GM23338 (cell line): ENCODE results near the gene TINCR. TPM values are rescaled to one million over a fixed set of nuclear protein-coding genes. Genes with fewer than 3 reads are reported as not detected.

Source experiments
- ATAC-seq: fragments of 200-7000 bp; cut with Tn5 transposase; 3 replicates; pipeline ENCODE4 v1.9.1; 2020
- DNase-seq: peaks from one replicate; pipeline ENCODE4 v3.0.0-alpha.2; 2015; ENCODE audit warnings: low spot score
- H2AFZ ChIP-seq: fragments of 200-600 bp; sonication (generic); 2 replicates; pipeline ENCODE4 v1.8.0; 2016; ENCODE audit warnings: antibody characterized with exemption, mild to moderate bottlenecking, moderate library complexity
- H3F3A ChIP-seq: fragments of 200-600 bp; sonication (generic); replicated peaks from 2 replicates; pipeline ENCODE4 v1.8.0; 2017; ENCODE audit warnings: antibody characterized with exemption, mixed run types, low read depth
- H3K27ac ChIP-seq: fragments of 200-600 bp; sonication (generic); 2 replicates; pipeline ENCODE4 v1.6.1; 2016; ENCODE audit warnings: low read depth
- H3K27me3 ChIP-seq: fragments of 200-600 bp; sonication (generic); 2 replicates; pipeline ENCODE4 v1.8.0; 2016; ENCODE audit warnings: mild to moderate bottlenecking, mixed run types, moderate library complexity; ENCODE audit not compliant: insufficient read depth
- H3K36me3 ChIP-seq: fragments of 200-600 bp; sonication (generic); 2 replicates; pipeline ENCODE4 v1.8.0; 2016; ENCODE audit warnings: mild to moderate bottlenecking; ENCODE audit not compliant: insufficient read depth
- H3K4me1 ChIP-seq: fragments of 200-600 bp; sonication (generic); 2 replicates; pipeline ENCODE4 v1.8.0; 2016; ENCODE audit warnings: mild to moderate bottlenecking, moderate library complexity; ENCODE audit not compliant: insufficient read depth
- H3K4me2 ChIP-seq: fragments of 200-600 bp; sonication (generic); 2 replicates; pipeline ENCODE4 v1.7.1; 2017; ENCODE audit warnings: mixed run types
- H3K4me3 ChIP-seq: fragments of 200-600 bp; sonication (generic); 2 replicates; pipeline ENCODE4 v1.6.1; 2016; ENCODE audit warnings: mixed run types
- H3K79me2 ChIP-seq: fragments of 200-600 bp; sonication (generic); replicated peaks from 2 replicates; pipeline ENCODE4 v1.8.0; 2017; ENCODE audit warnings: mild to moderate bottlenecking; ENCODE audit not compliant: insufficient read depth
- H3K9me2 ChIP-seq: fragments of 200-600 bp; sonication (generic); 2 replicates; pipeline ENCODE4 v1.8.0; 2017; ENCODE audit not compliant: insufficient read depth
- H4K20me1 ChIP-seq: fragments of 200-600 bp; sonication (generic); replicated peaks from 2 replicates; pipeline ENCODE4 v1.8.0; 2017; ENCODE audit warnings: mild to moderate bottlenecking; ENCODE audit not compliant: insufficient read depth
- H3K27ac Mint-ChIP-seq: 2 replicates; pipeline ENCODE4 v1.8.0; 2020; ENCODE audit warnings: inconsistent platforms, mild to moderate bottlenecking, moderate library complexity, mixed read lengths
- H3K27me3 Mint-ChIP-seq: 3 replicates; pipeline ENCODE4 v1.8.0; 2022; ENCODE audit warnings: low read depth, mild to moderate bottlenecking, moderate library complexity, mixed read lengths, inconsistent platforms; ENCODE audit not compliant: insufficient read depth, poor library complexity
- H3K36me3 Mint-ChIP-seq: 3 replicates; pipeline ENCODE4 v1.8.0; 2021; ENCODE audit warnings: low read depth, mild to moderate bottlenecking, inconsistent platforms, moderate library complexity, mixed read lengths
- H3K4me1 Mint-ChIP-seq: 3 replicates; pipeline ENCODE4 v1.8.0; 2020; ENCODE audit warnings: mild to moderate bottlenecking, inconsistent platforms, mixed read lengths
- H3K4me3 Mint-ChIP-seq: 3 replicates; pipeline ENCODE4 v1.8.0; 2021; ENCODE audit warnings: moderate library complexity, mild to moderate bottlenecking, inconsistent platforms, mixed read lengths
- H3K9me3 Mint-ChIP-seq: 3 replicates; pipeline ENCODE4 v1.8.0; 2020; ENCODE audit warnings: moderate library complexity, mild to moderate bottlenecking, inconsistent platforms, mixed read lengths
- CREB1 ChIP-seq: fragments of 250-450 bp; sonication (Bioruptor Pico); IDR thresholded peaks from 2 replicates; pipeline ENCODE4 v1.5.0; 2020; ENCODE audit warnings: low read depth, mild to moderate bottlenecking, moderate library complexity
- EZH2 ChIP-seq: fragments of 200-600 bp; sonication (generic); IDR thresholded peaks from one replicate; pipeline ENCODE4 v1.8.0; 2017; ENCODE audit warnings: antibody characterized with exemption, mild to moderate bottlenecking, low read depth; ENCODE audit not compliant: unreplicated experiment
- NANOG ChIP-seq: IDR thresholded peaks from 2 replicates; pipeline ENCODE4 v1.6.1; 2016; ENCODE audit warnings: antibody characterized with exemption, borderline replicate concordance
- POLR2AphosphoS5 ChIP-seq: IDR thresholded peaks from 2 replicates; pipeline ENCODE4 v1.6.1; 2016; ENCODE audit warnings: antibody characterized with exemption, low read depth
- STAT1 ChIP-seq: IDR thresholded peaks from one replicate; pipeline ENCODE4 v1.6.1; 2016; ENCODE audit warnings: antibody characterized with exemption; ENCODE audit not compliant: unreplicated experiment
- ZNF114 ChIP-seq: fragments of 250-450 bp; sonication (Bioruptor Pico); IDR thresholded peaks from 2 replicates; pipeline ENCODE4 v1.5.0; 2020; ENCODE audit warnings: mild to moderate bottlenecking, moderate library complexity
- ZNF331 ChIP-seq: fragments of 250-450 bp; sonication (Bioruptor Pico); IDR thresholded peaks from 2 replicates; pipeline ENCODE4 v1.5.0; 2020; ENCODE audit warnings: low read depth, mild to moderate bottlenecking, moderate library complexity
- polyA plus RNA-seq: library from polyadenylated mRNA; unstranded; fragments of >200 nt; fragmentation: Nextera tagmentation; extraction: Ambion mirVana; gene quantifications from 2 replicates; pipeline ENCODE4 v1.2.1, GENCODE V29; 2016
- total RNA-seq: library from RNA; depleted of rRNA; stranded (reverse); fragments of >200 nt; shearing (Covaris generic); gene quantifications from 2 replicates; pipeline ENCODE4 v1.2.3, GENCODE V29; 2014
- TF ChIP-seq, protein P1 (sequence below): IDR thresholded peaks from 2 replicates; pipeline ENCODE4 v1.6.1; 2016; ENCODE audit warnings: antibody characterized with exemption
- TF ChIP-seq, protein P2 (sequence below), 2 experiments: fragments of 200-600 bp in 1 of 2; sonication (generic) in 1 of 2; conservative IDR thresholded peaks; 2 replicates each; pipeline versions ENCODE4 v1.5.1 to v1.6.1; 2016 to 2017; ENCODE audit warnings: antibody characterized with exemption in 2 of 2, low read depth in 2 of 2, mild to moderate bottlenecking in 2 of 2, moderate library complexity in 1 of 2
- TF ChIP-seq, protein P3 (sequence below): IDR thresholded peaks from one replicate; pipeline ENCODE4 v1.6.1; 2018; ENCODE audit warnings: antibody characterized with exemption; ENCODE audit not compliant: unreplicated experiment

TINCR gene
- total and polyA plus RNA-seq, 2 experiments from 2014 or later: 0.42 to 0.97 TPM

DNA sequence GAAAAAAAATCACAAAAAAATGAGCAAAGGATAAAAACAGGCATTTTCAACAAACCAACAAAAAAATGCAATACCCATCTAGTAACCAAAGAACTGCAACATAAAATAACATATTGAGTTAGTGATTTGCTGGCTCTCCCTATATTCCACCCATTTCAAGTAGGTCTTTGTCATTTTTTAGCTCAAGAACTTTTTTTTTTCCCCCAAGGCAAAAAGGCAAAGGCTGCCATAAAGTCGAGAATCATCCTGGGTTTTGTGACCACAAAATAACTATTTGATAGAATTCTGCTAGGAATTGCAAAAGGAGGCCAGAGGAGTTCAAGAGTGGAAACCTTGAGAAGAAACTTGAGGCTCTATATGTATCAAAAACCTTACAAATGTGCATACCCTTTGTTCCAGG is 49.3 kb upstream of the TINCR start (continued):
- TF ChIP-seq POLR2AphosphoS5: no peak
- TF ChIP-seq, protein P1, sequence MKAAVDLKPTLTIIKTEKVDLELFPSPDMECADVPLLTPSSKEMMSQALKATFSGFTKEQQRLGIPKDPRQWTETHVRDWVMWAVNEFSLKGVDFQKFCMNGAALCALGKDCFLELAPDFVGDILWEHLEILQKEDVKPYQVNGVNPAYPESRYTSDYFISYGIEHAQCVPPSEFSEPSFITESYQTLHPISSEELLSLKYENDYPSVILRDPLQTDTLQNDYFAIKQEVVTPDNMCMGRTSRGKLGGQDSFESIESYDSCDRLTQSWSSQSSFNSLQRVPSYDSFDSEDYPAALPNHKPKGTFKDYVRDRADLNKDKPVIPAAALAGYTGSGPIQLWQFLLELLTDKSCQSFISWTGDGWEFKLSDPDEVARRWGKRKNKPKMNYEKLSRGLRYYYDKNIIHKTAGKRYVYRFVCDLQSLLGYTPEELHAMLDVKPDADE: no peak
- no peak for TF ChIP-seq ZNF331 (CRISPR knock-in tag)
- no peak for TF ChIP-seq STAT1
- TF ChIP-seq, protein P2, sequence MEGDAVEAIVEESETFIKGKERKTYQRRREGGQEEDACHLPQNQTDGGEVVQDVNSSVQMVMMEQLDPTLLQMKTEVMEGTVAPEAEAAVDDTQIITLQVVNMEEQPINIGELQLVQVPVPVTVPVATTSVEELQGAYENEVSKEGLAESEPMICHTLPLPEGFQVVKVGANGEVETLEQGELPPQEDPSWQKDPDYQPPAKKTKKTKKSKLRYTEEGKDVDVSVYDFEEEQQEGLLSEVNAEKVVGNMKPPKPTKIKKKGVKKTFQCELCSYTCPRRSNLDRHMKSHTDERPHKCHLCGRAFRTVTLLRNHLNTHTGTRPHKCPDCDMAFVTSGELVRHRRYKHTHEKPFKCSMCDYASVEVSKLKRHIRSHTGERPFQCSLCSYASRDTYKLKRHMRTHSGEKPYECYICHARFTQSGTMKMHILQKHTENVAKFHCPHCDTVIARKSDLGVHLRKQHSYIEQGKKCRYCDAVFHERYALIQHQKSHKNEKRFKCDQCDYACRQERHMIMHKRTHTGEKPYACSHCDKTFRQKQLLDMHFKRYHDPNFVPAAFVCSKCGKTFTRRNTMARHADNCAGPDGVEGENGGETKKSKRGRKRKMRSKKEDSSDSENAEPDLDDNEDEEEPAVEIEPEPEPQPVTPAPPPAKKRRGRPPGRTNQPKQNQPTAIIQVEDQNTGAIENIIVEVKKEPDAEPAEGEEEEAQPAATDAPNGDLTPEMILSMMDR (conservative IDR thresholded peaks at IDR 0.05; ENCODE audit: low read depth in 2 of 2): no peak
- no peak for TF ChIP-seq CREB1 (CRISPR knock-in tag)

DNA sequence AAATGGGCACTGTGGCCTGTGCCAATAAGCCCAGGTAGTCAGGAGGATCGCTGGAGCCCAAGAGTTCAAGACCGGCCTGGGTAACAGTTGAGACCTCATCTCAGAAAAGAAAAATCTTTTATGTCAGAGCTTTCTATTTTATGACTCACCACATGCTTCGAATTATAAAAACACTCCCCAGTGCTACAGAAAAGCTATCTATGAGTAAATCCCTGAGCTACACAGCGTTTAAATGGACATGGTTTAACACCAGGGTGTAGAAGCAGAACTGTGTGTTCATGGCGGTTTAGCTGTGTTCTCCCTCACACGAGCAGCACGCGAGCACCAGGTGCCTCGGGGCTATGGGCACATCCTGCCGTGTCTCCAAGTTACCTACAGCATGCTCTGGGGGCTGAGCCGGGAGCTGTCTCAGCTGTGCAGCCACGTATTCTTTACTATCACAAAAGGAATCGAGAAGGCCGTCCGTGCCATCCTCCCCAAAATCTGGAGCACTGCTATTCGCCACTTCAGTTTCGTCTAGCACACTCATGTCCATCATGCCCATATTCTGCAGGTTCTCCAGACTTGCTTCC is 48.1 kb upstream of the TINCR start:
- Histone ChIP-seq H3K27ac (no peak overlapping the region), H3K4me1 (no peaks in the 10 kb centered on the region), H4K20me1 (peaks cover 31% of the 10 kb centered on the region), H3F3A (0 out of 2 replicates have a peak, but pooled peaks cover 5% of the 10 kb centered on the region), H3K4me3 (no peak overlapping the region), H3K27me3 (no peaks in the 10 kb centered on the region), H3K9me2 (no peaks in the 10 kb centered on the region), H3K36me3 (peaks cover 70% of the 10 kb centered on the region), H2AFZ (no peak overlapping the region), H3K79me2 (peaks cover 41% of the 10 kb centered on the region), H3K4me2 (no peak overlapping the region)
- no peak overlapping the region for H3K27ac Mint-ChIP-seq
- ATAC-seq (no peak), DNase-seq (no peak)
- H3K36me3 Mint-ChIP-seq: peaks cover 88% of the 10 kb centered on the region
- H3K27me3 Mint-ChIP-seq: peaks cover 9% of the 10 kb centered on the region
- H3K4me3 Mint-ChIP-seq: no peak overlapping the region
- H3K9me3 Mint-ChIP-seq: no peaks in the 10 kb centered on the region
- peaks cover 3% of the 10 kb centered on the region; the same call in 2 of the 3 replicates for H3K4me1 Mint-ChIP-seq
- TF ChIP-seq NANOG: no peak
- no peak for TF ChIP-seq ZNF114 (CRISPR knock-in tag)
- TF ChIP-seq, protein P3, sequence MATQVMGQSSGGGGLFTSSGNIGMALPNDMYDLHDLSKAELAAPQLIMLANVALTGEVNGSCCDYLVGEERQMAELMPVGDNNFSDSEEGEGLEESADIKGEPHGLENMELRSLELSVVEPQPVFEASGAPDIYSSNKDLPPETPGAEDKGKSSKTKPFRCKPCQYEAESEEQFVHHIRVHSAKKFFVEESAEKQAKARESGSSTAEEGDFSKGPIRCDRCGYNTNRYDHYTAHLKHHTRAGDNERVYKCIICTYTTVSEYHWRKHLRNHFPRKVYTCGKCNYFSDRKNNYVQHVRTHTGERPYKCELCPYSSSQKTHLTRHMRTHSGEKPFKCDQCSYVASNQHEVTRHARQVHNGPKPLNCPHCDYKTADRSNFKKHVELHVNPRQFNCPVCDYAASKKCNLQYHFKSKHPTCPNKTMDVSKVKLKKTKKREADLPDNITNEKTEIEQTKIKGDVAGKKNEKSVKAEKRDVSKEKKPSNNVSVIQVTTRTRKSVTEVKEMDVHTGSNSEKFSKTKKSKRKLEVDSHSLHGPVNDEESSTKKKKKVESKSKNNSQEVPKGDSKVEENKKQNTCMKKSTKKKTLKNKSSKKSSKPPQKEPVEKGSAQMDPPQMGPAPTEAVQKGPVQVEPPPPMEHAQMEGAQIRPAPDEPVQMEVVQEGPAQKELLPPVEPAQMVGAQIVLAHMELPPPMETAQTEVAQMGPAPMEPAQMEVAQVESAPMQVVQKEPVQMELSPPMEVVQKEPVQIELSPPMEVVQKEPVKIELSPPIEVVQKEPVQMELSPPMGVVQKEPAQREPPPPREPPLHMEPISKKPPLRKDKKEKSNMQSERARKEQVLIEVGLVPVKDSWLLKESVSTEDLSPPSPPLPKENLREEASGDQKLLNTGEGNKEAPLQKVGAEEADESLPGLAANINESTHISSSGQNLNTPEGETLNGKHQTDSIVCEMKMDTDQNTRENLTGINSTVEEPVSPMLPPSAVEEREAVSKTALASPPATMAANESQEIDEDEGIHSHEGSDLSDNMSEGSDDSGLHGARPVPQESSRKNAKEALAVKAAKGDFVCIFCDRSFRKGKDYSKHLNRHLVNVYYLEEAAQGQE: no peak
- TF ChIP-seq STAT1: no peak
- no peak for TF ChIP-seq ZNF331 (CRISPR knock-in tag)
- TF ChIP-seq, protein P2 (conservative IDR thresholded peaks at IDR 0.05; ENCODE audit: low read depth in 2 of 2): no peak
- no peak for TF ChIP-seq CREB1 (CRISPR knock-in tag)
- TF ChIP-seq, protein P1: no peak
- no peak for TF ChIP-seq POLR2AphosphoS5
- TF ChIP-seq EZH2: no peak
